Gastroesophageal sphincter (tissue), 4 donors: ENCODE results near the gene ZNF544. TPM values are rescaled to one million over a fixed set of nuclear protein-coding genes. Genes with fewer than 3 reads are reported as not detected.

Experiments used
- ATAC-seq: fragments of 150-250 bp; one replicate; pipeline ENCODE4 v1.9.1; 2016; ENCODE audit warnings: mild to moderate bottlenecking, moderate library complexity
- H3K27ac ChIP-seq, 4 donors: fragments of 200-600 bp; sonication (generic) in 3 of 4; 1 replicate in 3 of 4; 2 replicates in 1 of 4; pipeline ENCODE4 v1.5.1; 2016 to 2019
- H3K27me3 ChIP-seq: fragments of 200-600 bp; sonication (generic); one replicate; pipeline ENCODE4 v1.5.1; 2019
- H3K36me3 ChIP-seq, 2 donors: fragments of 200-600 bp; sonication (generic); one replicate each; pipeline ENCODE4 v1.5.1; 2019; ENCODE audit warnings: control low read depth in 1 of 2
- H3K4me1 ChIP-seq, 3 donors: fragments of 200-600 bp; sonication (generic); 1 replicate in 2 of 3; 2 replicates in 1 of 3; pipeline ENCODE4 v1.5.1; 2016 to 2019; ENCODE audit warnings: control low read depth in 2 of 3
- H3K4me3 ChIP-seq, 2 donors: fragments of 200-600 bp; sonication (generic); one replicate each; pipeline ENCODE4 v1.5.1; 2019; ENCODE audit warnings: mild to moderate bottlenecking in 1 of 2, moderate library complexity in 1 of 2
- H3K9me3 ChIP-seq, 3 donors: fragments of 200-600 bp; sonication (generic); one replicate each; pipeline ENCODE4 v1.5.1; 2017 to 2019; ENCODE audit warnings: control low read depth in 2 of 3
- EP300 ChIP-seq: sonication (generic); formaldehyde crosslinking; IDR thresholded peaks from one replicate; pipeline ENCODE4 v1.6.1; 2017; ENCODE audit warnings: antibody characterized with exemption, mild to moderate bottlenecking
- POLR2A ChIP-seq, 2 donors: fragments of 450-650 bp; IDR thresholded peaks; one replicate each; pipeline ENCODE4 v1.6.1; 2017; ENCODE audit warnings: antibody characterized with exemption in 2 of 2, mild to moderate bottlenecking in 2 of 2, moderate library complexity in 1 of 2
- POLR2AphosphoS5 ChIP-seq: sonication (generic); formaldehyde crosslinking; IDR thresholded peaks from one replicate; pipeline ENCODE4 v1.6.1; 2017; ENCODE audit warnings: antibody characterized with exemption
- WGBS, 2 donors: methylation state at CpG; one replicate each; pipeline ENCODE4 v1.1.5; 2018; ENCODE audit warnings: low coverage in 1 of 2; 5-methylcytosine and 5-hydroxymethylcytosine counted together
- total RNA-seq, 4 donors: library from RNA; depleted of rRNA; stranded (reverse); fragments of >200 nt; gene quantifications; one replicate each; pipeline ENCODE4 v1.1.0, GENCODE V29; 2016
- TF ChIP-seq, protein P1 (sequence below), 4 experiments: fragments of 200-600 bp in 2 of 4; fragments of 450-650 bp in 2 of 4; sonication (generic) in 1 of 4; IDR thresholded peaks; one replicate each; pipeline ENCODE4 v1.5.1; 2017 to 2019; ENCODE audit warnings: antibody characterized with exemption in 4 of 4, mild to moderate bottlenecking in 2 of 4, moderate library complexity in 2 of 4

ZNF544 gene
- total RNA-seq, 4 donors from 2014 or later = 25.4 to 54.6 (median 34.6) TPM

DNA sequence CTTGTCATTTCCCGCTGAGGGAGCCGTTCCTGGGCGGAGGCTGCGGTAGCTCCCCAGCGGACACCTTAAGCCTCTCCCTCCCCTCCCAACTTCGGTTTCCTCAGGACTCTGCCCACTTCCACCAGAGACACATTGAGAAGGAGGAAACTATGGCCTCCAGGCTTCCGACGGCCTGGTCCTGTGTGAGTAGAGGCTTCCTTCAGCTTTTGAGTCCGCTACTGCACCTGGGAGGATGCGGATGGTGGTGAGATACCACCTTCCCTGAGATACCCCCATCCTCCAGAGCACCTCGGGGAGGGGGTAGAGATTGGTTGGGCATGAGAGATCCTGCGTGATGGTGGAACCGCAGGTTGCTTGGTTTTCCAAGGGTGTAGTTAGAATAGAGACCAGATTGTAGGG lies 44.9 kb upstream of the ZNF544 start:
- H3K27ac ChIP-seq = peak overlapping the region; percentile 70 to 98 (median 96)
- TF ChIP-seq POLR2AphosphoS5 (no peak), POLR2A (IDR thresholded peaks at IDR 0.05) (no peak), EP300 (no peak)
- TF ChIP-seq, protein P1, sequence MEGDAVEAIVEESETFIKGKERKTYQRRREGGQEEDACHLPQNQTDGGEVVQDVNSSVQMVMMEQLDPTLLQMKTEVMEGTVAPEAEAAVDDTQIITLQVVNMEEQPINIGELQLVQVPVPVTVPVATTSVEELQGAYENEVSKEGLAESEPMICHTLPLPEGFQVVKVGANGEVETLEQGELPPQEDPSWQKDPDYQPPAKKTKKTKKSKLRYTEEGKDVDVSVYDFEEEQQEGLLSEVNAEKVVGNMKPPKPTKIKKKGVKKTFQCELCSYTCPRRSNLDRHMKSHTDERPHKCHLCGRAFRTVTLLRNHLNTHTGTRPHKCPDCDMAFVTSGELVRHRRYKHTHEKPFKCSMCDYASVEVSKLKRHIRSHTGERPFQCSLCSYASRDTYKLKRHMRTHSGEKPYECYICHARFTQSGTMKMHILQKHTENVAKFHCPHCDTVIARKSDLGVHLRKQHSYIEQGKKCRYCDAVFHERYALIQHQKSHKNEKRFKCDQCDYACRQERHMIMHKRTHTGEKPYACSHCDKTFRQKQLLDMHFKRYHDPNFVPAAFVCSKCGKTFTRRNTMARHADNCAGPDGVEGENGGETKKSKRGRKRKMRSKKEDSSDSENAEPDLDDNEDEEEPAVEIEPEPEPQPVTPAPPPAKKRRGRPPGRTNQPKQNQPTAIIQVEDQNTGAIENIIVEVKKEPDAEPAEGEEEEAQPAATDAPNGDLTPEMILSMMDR (IDR thresholded peaks at IDR 0.05) = no peak
- no peak for ATAC-seq
- peak overlapping the region; percentile 40 to 91 for H3K4me3 ChIP-seq
- peaks cover 0 to 76% of the 10 kb centered on the region in 2 donors for H3K36me3 ChIP-seq
- no CpG with 5 or more reads among the region's 13 CpGs for WGBS, 2 donors
- peaks cover 0 to 100% (median 16%) of the 10 kb centered on the region in 3 donors for H3K9me3 ChIP-seq
- H3K4me1 ChIP-seq = peaks cover 0 to 21% (median 0%) of the 10 kb centered on the region in 3 donors
- no peaks in the 10 kb centered on the region for H3K27me3 ChIP-seq

DNA sequence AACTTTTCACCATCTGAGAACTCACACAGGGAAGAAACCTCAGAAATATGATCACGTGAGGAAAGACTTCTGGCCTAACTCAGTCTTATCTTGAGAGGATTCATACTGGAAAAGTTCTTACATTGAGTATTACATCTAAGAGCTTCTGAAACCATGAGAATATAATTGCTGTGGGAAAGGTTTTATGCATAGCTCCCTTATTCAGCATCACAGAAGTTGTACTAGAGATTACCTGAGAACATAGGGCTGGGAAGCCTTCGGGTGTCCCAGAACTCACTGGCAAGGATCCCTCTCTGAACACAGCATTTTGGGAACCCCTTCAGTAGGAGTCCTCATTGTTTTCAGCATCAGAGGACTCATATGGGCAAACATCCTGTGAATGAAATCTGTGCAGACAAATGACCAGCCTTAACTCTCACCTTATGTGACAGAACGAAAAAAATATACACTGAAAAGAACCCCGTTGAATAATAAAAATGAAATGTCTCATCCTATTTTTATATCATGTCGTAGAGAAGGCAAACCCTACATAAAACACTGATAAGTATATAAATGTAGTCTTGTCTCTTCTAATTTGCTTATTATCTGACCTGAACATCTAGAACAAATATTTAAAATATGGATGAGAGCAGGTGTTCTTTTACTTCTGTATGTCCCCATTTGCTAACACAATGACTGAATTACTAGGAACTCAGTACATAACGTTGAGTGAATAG lies 31.7 kb upstream of the ZNF544 start:
- Histone ChIP-seq H3K36me3 (peaks cover 25 to 100% of the 10 kb centered on the region in 2 donors), H3K9me3 (peaks cover 12 to 100% (median 62%) of the 10 kb centered on the region in 3 donors), H3K27me3 (no peaks in the 10 kb centered on the region), H3K4me1 (no peaks in the 10 kb centered on the region), H3K27ac (no peak overlapping the region), H3K4me3 (no peak overlapping the region)
- 64 to 67% methylated on average over 6 of the region's 6 CpGs for WGBS, 2 donors
- ATAC-seq = no peak
- no peak for TF ChIP-seq POLR2AphosphoS5
- no peak for TF ChIP-seq EP300
- TF ChIP-seq, protein P1 (IDR thresholded peaks at IDR 0.05) = no peak
- TF ChIP-seq POLR2A (IDR thresholded peaks at IDR 0.05) = no peak

DNA sequence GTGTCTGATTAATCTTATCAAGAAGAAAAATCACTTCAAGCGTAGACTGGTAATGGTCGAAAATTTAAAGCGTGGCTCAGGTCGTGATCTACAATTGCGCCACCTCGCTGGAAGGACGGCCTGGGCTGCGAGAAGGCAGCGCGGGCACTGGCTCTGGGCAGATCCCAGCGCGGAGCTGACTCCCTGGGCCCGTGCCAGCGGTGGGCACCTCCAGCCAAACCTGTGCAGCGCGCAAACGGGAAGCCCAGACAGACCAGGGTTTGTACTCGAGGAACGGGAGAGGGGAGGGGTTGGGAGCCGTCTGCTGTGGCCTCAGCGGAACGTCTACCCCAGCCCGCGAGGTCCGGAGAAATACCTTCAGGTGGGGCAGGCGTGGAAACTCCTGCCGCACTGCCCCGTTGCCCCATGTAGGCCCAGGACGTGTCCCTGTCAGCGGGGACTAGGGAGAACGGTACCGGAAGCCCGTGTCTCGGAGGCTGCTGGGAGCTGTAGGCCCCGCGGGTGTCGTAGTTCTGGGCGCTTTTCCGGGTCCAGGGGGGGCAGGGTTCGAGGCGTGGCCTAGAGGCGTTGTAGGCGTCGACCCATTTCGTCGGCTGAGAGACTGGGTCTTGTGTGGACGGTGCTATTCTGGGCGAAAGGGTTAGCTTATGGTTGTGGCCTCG lies 24.8 kb upstream of the ZNF544 start:
- peaks cover 5 to 99% of the 10 kb centered on the region in 2 donors for H3K36me3 ChIP-seq
- TF ChIP-seq, protein P1 (IDR thresholded peaks at IDR 0.05) = no peak
- TF ChIP-seq POLR2A (IDR thresholded peaks at IDR 0.05) (no peak), POLR2AphosphoS5 (no peak), EP300 (no peak)
- WGBS, 2 donors = 19 to 31% methylated on average over 10 to 13 of the region's 49 CpGs
- H3K4me3 ChIP-seq = no peak overlapping the region
- H3K9me3 ChIP-seq = peaks cover 4 to 100% (median 56%) of the 10 kb centered on the region in 3 donors
- no peaks in the 10 kb centered on the region for H3K4me1 ChIP-seq
- H3K27ac ChIP-seq = no peak overlapping the region
- ATAC-seq = no peak
- no peaks in the 10 kb centered on the region for H3K27me3 ChIP-seq

DNA sequence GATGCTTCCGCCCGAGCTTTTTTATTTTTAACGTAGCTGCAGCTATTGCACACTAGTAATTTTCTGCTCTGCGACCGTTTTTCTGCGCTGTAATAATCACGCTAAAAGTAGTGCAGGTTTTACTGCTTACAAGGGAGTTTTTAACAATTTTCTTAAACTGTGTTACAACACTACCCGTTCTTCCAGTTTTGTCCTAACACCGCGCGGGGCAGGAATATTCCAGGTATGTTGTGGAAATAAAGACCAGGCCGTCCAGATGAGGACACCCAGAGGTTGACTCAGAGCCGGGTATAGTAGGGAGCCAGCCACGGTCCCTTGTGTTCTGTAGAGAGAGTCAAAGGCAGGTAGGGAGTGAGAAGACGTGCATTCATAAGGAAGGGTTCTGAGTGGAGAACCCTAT lies 24.1 kb upstream of the ZNF544 start:
- no peaks in the 10 kb centered on the region for H3K27me3 ChIP-seq
- no peak for ATAC-seq
- H3K4me1 ChIP-seq = no peaks in the 10 kb centered on the region
- H3K36me3 ChIP-seq = peaks cover 5 to 99% of the 10 kb centered on the region in 2 donors
- TF ChIP-seq POLR2AphosphoS5 (no peak), EP300 (no peak), POLR2A (IDR thresholded peaks at IDR 0.05) (no peak)
- TF ChIP-seq, protein P1 (IDR thresholded peaks at IDR 0.05) = no peak
- peaks cover 4 to 100% (median 53%) of the 10 kb centered on the region in 3 donors for H3K9me3 ChIP-seq
- WGBS, 2 donors = 13 to 22% methylated on average over 11 to 15 of the region's 15 CpGs
- no peak overlapping the region for H3K27ac ChIP-seq
- no peak overlapping the region for H3K4me3 ChIP-seq
